Erythroblast (primary cell): ENCODE results near the gene HOXA4.

ENCODE experiments used
- GATA1 ChIP-seq: IDR thresholded peaks from 2 replicates; pipeline ENCODE4 v1.6.1; 2011; ENCODE audit warnings: low read depth, mild to moderate bottlenecking, control low read depth, low read length, moderate library complexity
- POLR2A ChIP-seq: IDR thresholded peaks from 2 replicates; pipeline ENCODE4 v1.6.1; 2011; ENCODE audit warnings: mild to moderate bottlenecking, low read length

GRCh38 chr7:27080844-27081436 lies 49.6 kb downstream of the HOXA4 start:
- no peak for TF ChIP-seq POLR2A
- TF ChIP-seq GATA1, result no peak
